Ovary (tissue), 3 donors: ENCODE measurements around the gene APEH.

ENCODE experiments used
- CTCF ChIP-seq, 3 donors: fragments of 450-650 bp in 2 of 3; fragments of 200-600 bp in 1 of 3; IDR thresholded peaks; one replicate each; pipeline versions ENCODE4 v1.5.1 to v1.8.0; 2016 to 2022; ENCODE audit warnings: antibody characterized with exemption in 3 of 3, mild to moderate bottlenecking in 1 of 3
- EP300 ChIP-seq: sonication (generic); formaldehyde crosslinking; IDR thresholded peaks from one replicate; pipeline ENCODE4 v1.6.1; 2017; ENCODE audit warnings: antibody characterized with exemption
- POLR2A ChIP-seq: fragments of 450-650 bp; IDR thresholded peaks from one replicate; pipeline ENCODE4 v1.6.1; 2017; ENCODE audit warnings: antibody characterized with exemption, mild to moderate bottlenecking, moderate library complexity
- donor health status: DM: no; HTN: no; CAD: no.

- TF ChIP-seq CTCF (IDR thresholded peaks at IDR 0.05): no peak
- no peak for TF ChIP-seq POLR2A
- TF ChIP-seq EP300: no peak
Observed at GRCh38 chr3:49653621-49654020, 20.5 kb upstream of the APEH start.
